Suppressor macrophage treated with lipopolysaccharide for 1 hour (primary cell): Measurements from ENCODE around the gene ALKBH4.
"Not testable (repeated sequence)": the region's sequence is repeated elsewhere in the genome, so short reads cannot be mapped to it uniquely, and the experiment has no call there.

ENCODE experiments used
- DNase-seq, 3 donors: peaks; one replicate each; pipeline ENCODE4 v3.0.0-alpha.2; 2020 to 2022

The ALKBH4 gene

DNA sequence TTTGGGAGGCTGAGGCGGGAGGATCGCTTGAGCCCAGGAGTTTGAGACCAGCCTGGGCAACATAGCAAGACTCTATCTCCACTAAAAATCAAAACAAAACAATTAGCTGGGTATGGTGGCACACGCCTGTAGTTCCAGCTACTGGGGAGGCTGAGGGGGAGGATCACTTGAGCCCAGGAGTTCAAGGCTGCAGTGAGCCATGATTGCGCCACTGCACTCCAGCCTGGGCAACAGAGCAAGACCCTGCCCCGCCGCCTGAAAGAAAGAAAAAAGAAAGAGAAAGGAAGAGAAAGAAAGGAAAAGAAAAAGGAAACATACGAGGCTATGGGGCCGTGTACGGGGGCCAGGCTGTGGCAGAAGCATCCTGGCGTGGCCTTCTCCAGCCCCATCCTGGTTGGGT lies 9.7 kb downstream of the ALKBH4 start:
- DNase-seq, result not testable (repeated sequence)

GRCh38 chr7:102454468-102454867 lies 10.2 kb downstream of the ALKBH4 start:
- no peak for DNase-seq

DNA sequence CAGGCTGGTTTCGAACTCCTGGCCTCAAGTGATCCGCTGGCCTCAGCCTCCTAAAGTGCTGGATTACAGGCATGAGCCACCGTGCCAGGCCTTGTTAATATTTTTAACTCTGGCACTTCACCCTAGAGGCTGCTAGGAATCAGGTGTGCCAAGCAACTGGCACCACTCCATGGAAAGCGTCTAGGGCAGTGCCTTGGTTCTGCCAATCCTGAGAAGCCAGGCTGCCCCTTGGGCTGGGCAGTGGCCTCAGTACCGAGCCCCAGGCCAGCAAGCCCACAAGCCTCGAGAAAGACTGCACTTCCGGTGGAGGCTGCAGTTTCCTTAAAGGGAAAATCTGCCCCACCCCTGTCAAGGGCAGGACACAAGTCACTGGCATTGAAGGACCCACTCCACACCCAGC lies 11.3 kb downstream of the ALKBH4 start:
- DNase-seq, result no peak

GRCh38 chr7:102452451-102452850 lies 12.2 kb downstream of the ALKBH4 start:
- DNase-seq, result no peak

DNA sequence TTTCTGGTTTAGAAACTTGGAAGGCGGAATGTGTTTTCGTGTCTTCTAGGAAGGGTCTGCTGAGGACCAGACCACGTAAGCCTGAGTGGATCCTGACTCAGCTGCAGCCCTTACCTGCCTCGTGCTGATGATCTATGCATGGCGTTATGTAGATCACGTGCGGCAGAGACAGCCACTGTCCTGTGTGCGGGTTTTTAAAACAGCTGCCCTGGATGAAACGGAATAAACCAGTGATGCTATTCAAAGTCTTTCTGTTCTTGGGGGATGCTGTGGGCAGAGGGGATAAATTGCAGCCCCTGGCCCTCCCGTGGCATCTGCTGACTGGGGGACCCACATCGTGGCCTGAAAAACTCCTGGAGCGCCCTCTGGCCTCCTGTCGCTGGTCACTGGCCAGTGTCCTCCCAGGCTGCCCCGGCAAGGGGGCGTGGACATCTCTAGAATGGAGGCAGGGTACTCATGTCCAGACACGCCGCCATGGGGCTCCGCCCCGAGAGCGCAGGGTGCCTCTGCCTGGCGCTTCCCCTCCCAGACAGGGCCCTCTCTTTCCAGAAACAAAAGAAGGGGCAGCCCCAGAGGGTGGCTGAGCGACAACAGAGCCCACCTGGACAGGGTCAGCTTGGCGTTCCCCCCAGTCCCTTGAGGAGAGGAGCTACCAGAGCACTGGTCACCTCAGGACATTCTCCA lies 13.2 kb downstream of the ALKBH4 start:
- no peak for DNase-seq

GRCh38 chr7:102450242-102450641 lies 14.4 kb downstream of the ALKBH4 start:
- DNase-seq, result peak; percentile 51 to 68 (median 51)

DNA sequence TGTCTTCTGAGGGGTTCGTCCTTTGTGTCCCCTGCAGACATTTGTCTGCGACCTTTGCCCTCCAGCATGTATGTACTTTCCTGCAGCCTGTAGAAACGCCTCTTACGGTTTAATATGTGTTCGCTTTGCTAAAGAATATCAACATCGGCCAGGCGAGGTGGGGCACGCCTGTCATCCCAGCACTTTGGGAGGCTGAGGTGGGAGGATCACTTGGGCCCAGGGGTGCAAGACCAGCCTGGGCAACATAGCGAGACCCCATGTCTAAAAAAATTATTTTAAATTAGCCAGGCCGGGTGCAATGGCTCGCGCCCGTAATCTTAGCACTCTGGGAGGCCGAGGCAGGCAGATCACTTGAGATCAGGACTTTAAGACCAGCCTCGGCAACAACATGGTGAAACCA lies 15.5 kb downstream of the ALKBH4 start:
- no peak for DNase-seq

DNA sequence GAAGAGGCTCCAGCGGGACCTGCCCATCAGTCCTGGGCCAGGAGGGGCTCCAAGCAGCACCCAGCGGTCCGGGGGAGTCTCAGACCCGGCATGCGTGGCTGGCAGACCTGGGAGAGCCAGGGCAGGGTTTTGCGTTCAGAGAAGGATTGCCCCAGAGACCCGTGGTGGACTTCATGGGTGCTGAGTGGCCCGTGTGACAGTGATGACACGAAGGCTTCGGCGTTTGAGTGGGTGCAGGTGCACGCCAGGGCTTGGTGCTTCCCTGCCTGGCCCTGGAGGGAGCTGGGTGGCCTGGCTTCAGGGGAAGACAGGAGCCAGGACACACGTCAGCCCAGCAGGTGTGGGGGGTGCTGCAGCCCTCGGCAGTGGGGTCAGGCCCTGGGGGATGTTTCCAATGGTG lies 17.4 kb downstream of the ALKBH4 start:
- no peak for DNase-seq

- DNase-seq, result no peak
Measured at GRCh38 chr7:102446387-102447156, 18.1 kb downstream of the ALKBH4 start.

DNA sequence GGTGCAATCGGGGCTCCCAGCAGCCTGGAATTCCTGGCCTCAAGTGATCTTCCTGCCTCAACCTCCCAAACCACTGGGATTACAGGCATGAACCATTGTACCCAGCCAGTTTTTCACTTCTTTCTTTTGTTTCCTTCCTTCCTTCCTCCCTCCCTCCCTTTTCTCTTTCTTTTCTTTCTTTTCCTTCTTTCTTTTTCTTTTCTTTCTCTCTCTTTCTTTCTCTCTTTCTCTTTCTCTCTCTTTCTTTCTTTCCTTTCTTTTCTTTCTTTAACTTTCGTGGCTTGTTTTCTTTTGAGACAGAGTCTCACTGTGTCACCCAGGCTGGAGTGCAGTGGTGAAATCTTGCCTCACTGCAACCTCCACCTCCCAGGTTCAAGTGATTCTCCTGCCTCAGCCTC lies 19.0 kb downstream of the ALKBH4 start:
- DNase-seq, result no peak

GRCh38 chr7:102444961-102445673 lies 19.5 kb downstream of the ALKBH4 start:
- DNase-seq, result no peak

- no peak for DNase-seq
Measured at GRCh38 chr7:102439963-102440795, 24.5 kb downstream of the ALKBH4 start.

- DNase-seq, result no peak
Measured at GRCh38 chr7:102436118-102436517, 28.5 kb downstream of the ALKBH4 start.

GRCh38 chr7:102434039-102434486 lies 30.6 kb downstream of the ALKBH4 start:
- no peak for DNase-seq

GRCh38 chr7:102433219-102434038 lies 31.2 kb downstream of the ALKBH4 start, which contains the start of gene ORAI2:
TSS of gene ORAI2 (plus strand) at chr7:102433575. CDS start at chr7:102438957, 5,382 bp downstream.
- DNase-seq, result peak; percentile 82 to 96 (median 91)

GRCh38 chr7:102432442-102433218 lies 32.0 kb downstream of the ALKBH4 start:
- DNase-seq, result peak in 1 of 3 donors; percentile 15

GRCh38 chr7:102431617-102432298 lies 32.9 kb downstream of the ALKBH4 start:
- DNase-seq, result peak; percentile 82 to 87 (median 83)

- DNase-seq, result peak; percentile 47 to 72 (median 64)
Measured at GRCh38 chr7:102429141-102429899, 35.3 kb downstream of the ALKBH4 start.

- peak; percentile 67 to 79 (median 69) for DNase-seq
Measured at GRCh38 chr7:102427019-102427405, 37.7 kb downstream of the ALKBH4 start.
